22Rv1 (cell line): ENCODE measurements around the gene ZNF625.
"Not testable (repeated sequence)": the region's sequence is repeated elsewhere in the genome, so short reads cannot be mapped to it uniquely, and the experiment has no call there.

Source experiments
- CTCF ChIP-seq: fragments of 450-650 bp; IDR thresholded peaks from 2 replicates; pipeline ENCODE4 v1.5.1; 2017; ENCODE audit warnings: mild to moderate bottlenecking
- ZFX ChIP-seq: fragments of 450-650 bp; IDR thresholded peaks from 2 replicates; pipeline ENCODE4 v1.6.1; 2017; ENCODE audit warnings: antibody characterized with exemption, borderline replicate concordance

- not testable (repeated sequence) for TF ChIP-seq CTCF, ZFX
These were observed 52.6 kb downstream of the ZNF625 start for GRCh38 chr19:12103909-12104308.
